ENCODE results near the gene TPX2. TPM values are rescaled to one million over a fixed set of nuclear protein-coding genes. Genes with fewer than 3 reads are reported as not detected.
"Not testable (repeated sequence)": the region's sequence is repeated elsewhere in the genome, so short reads cannot be mapped to it uniquely, and the experiment has no call there.

The TPX2 gene
- total RNA-seq, 1 donor from 2014 or later, result 44.7 TPM

GRCh38 chr20:31823360-31824124 lies 84.5 kb downstream of the TPX2 start:
- Mint-ChIP-seq H3K9me3 (ENCODE audit: unreplicated experiment) (peaks cover 2% of the 10 kb centered on the region), H3K27me3 (ENCODE audit: unreplicated experiment) (peaks cover 6% of the 10 kb centered on the region), H3K36me3 (ENCODE audit: unreplicated experiment) (no peaks in the 10 kb centered on the region), H3K4me3 (ENCODE audit: unreplicated experiment) (peak overlapping the region; percentile 18), H3K27ac (ENCODE audit: unreplicated experiment) (peak overlapping the region; percentile 41), H3K4me1 (ENCODE audit: low read depth, unreplicated experiment) (peaks cover 18% of the 10 kb centered on the region)
- no peak for TF ChIP-seq CTCF (IDR thresholded peaks at IDR 0.05; ENCODE audit: partially characterized antibody, unreplicated experiment)
- peak; percentile 60 for DNase-seq

- Mint-ChIP-seq H3K9me3 (ENCODE audit: unreplicated experiment) (peaks cover 2% of the 10 kb centered on the region), H3K27me3 (ENCODE audit: unreplicated experiment) (peaks cover 6% of the 10 kb centered on the region), H3K36me3 (ENCODE audit: unreplicated experiment) (no peaks in the 10 kb centered on the region), H3K27ac (ENCODE audit: unreplicated experiment) (peak overlapping the region; percentile 41), H3K4me3 (ENCODE audit: unreplicated experiment) (peak overlapping the region; percentile 18), H3K4me1 (ENCODE audit: low read depth, unreplicated experiment) (peaks cover 19% of the 10 kb centered on the region)
- DNase-seq, result no peak
- TF ChIP-seq CTCF (IDR thresholded peaks at IDR 0.05; ENCODE audit: partially characterized antibody, unreplicated experiment), result no peak
Measured at GRCh38 chr20:31824125-31824485, 85.0 kb downstream of the TPX2 start.

- no peak for DNase-seq
- no peak for TF ChIP-seq CTCF (IDR thresholded peaks at IDR 0.05; ENCODE audit: partially characterized antibody, unreplicated experiment)
- Mint-ChIP-seq H3K4me1 (ENCODE audit: low read depth, unreplicated experiment) (peaks cover 18% of the 10 kb centered on the region), H3K36me3 (ENCODE audit: unreplicated experiment) (no peaks in the 10 kb centered on the region), H3K27ac (ENCODE audit: unreplicated experiment) (no peak overlapping the region), H3K4me3 (ENCODE audit: unreplicated experiment) (no peak overlapping the region), H3K27me3 (ENCODE audit: unreplicated experiment) (peaks cover 6% of the 10 kb centered on the region), H3K9me3 (ENCODE audit: unreplicated experiment) (no peaks in the 10 kb centered on the region)
Measured at GRCh38 chr20:31824554-31825313, 85.6 kb downstream of the TPX2 start.

- H3K27ac Mint-ChIP-seq (ENCODE audit: unreplicated experiment), result no peak overlapping the region
- DNase-seq, result no peak
- TF ChIP-seq CTCF (IDR thresholded peaks at IDR 0.05; ENCODE audit: partially characterized antibody, unreplicated experiment), result no peak
- H3K36me3 Mint-ChIP-seq (ENCODE audit: unreplicated experiment), result no peaks in the 10 kb centered on the region
- peaks cover 4% of the 10 kb centered on the region for H3K27me3 Mint-ChIP-seq (ENCODE audit: unreplicated experiment)
- no peak overlapping the region for H3K4me3 Mint-ChIP-seq (ENCODE audit: unreplicated experiment)
- no peaks in the 10 kb centered on the region for H3K9me3 Mint-ChIP-seq (ENCODE audit: unreplicated experiment)
- H3K4me1 Mint-ChIP-seq (ENCODE audit: low read depth, unreplicated experiment), result peaks cover 18% of the 10 kb centered on the region
Measured at GRCh38 chr20:31826074-31826473, 87.0 kb downstream of the TPX2 start.

- H3K27ac Mint-ChIP-seq (ENCODE audit: unreplicated experiment), result no peak overlapping the region
- H3K4me3 Mint-ChIP-seq (ENCODE audit: unreplicated experiment), result no peak overlapping the region
- TF ChIP-seq CTCF (IDR thresholded peaks at IDR 0.05; ENCODE audit: partially characterized antibody, unreplicated experiment), result no peak
- peaks cover 2% of the 10 kb centered on the region for H3K27me3 Mint-ChIP-seq (ENCODE audit: unreplicated experiment)
- H3K9me3 Mint-ChIP-seq (ENCODE audit: unreplicated experiment), result no peaks in the 10 kb centered on the region
- no peak for DNase-seq
- no peaks in the 10 kb centered on the region for H3K36me3 Mint-ChIP-seq (ENCODE audit: unreplicated experiment)
- peaks cover 18% of the 10 kb centered on the region for H3K4me1 Mint-ChIP-seq (ENCODE audit: low read depth, unreplicated experiment)
Measured at GRCh38 chr20:31827059-31827458, 88.0 kb downstream of the TPX2 start.

GRCh38 chr20:31828016-31828415 lies 88.9 kb downstream of the TPX2 start:
- H3K36me3 Mint-ChIP-seq (ENCODE audit: unreplicated experiment); H3K27ac Mint-ChIP-seq (ENCODE audit: unreplicated experiment); H3K4me3 Mint-ChIP-seq (ENCODE audit: unreplicated experiment); H3K27me3 Mint-ChIP-seq (ENCODE audit: unreplicated experiment); H3K9me3 Mint-ChIP-seq (ENCODE audit: unreplicated experiment); DNase-seq: not testable (repeated sequence)
- H3K4me1 Mint-ChIP-seq (ENCODE audit: low read depth, unreplicated experiment), result peaks cover 16% of the 10 kb centered on the region

Measured in glutamatergic neuron (in vitro differentiated cells).